H1 (cell line): ENCODE data around the gene CHN2. TPM values are rescaled to one million over a fixed set of nuclear protein-coding genes. Genes with fewer than 3 reads are reported as not detected.

Source experiments
- CTCF ChIA-PET: fragments of 300-600 bp; sonication (Branson Sonifier 250); formaldehyde crosslinking; loops from one replicate; lab custom pipeline; 2021; ENCODE audit not compliant: partially characterized antibody; lab: Charles Lee
- POLR2A ChIA-PET: fragments of 300-600 bp; sonication (Branson Sonifier 250); formaldehyde crosslinking; loops from one replicate; lab custom pipeline; 2021; ENCODE audit warnings: inconsistent platforms; ENCODE audit not compliant: partially characterized antibody; lab: Charles Lee
- DNase-seq, 2 experiments: peaks; one replicate each; pipeline versions ENCODE4 v3.0.0 to v3.0.0-alpha.2; 2010 to 2022; ENCODE audit warnings: low spot score in 2 of 2, low read depth in 1 of 2, mixed read lengths in 1 of 2
- FAIRE-seq: peaks from 2 replicates; lab custom pipeline; 2011; peaks lifted over from hg19 to GRCh38; lab: Jason Lieb, UNC
- H2AFZ ChIP-seq: 2 replicates; pipeline ENCODE4 v1.8.1; 2012; ENCODE audit warnings: low read length, inconsistent platforms
- H2AK5ac ChIP-seq: 2 replicates; pipeline ENCODE4 v1.6.1; 2013; ENCODE audit warnings: low read depth, low read length
- H2BK120ac ChIP-seq: replicated peaks from 2 replicates; pipeline ENCODE3; 2013; ENCODE audit warnings: low read depth, low read length, inconsistent platforms
- H2BK12ac ChIP-seq: 2 replicates; pipeline ENCODE4 v1.6.1; 2013; ENCODE audit warnings: low read depth, low read length
- H2BK15ac ChIP-seq: 2 replicates; pipeline ENCODE4 v1.6.1; 2013; ENCODE audit warnings: low read length
- H2BK20ac ChIP-seq: 2 replicates; pipeline ENCODE4 v1.6.1; 2013; ENCODE audit warnings: low read length
- H2BK5ac ChIP-seq: 2 replicates; pipeline ENCODE4 v1.6.1; 2013; ENCODE audit warnings: low read depth, low read length
- H3K14ac ChIP-seq: 2 replicates; pipeline ENCODE4 v1.6.1; 2013; ENCODE audit warnings: inconsistent platforms; ENCODE audit not compliant: insufficient read length
- H3K18ac ChIP-seq: 2 replicates; pipeline ENCODE4 v1.6.1; 2013; ENCODE audit warnings: low read length; ENCODE audit errors: extremely low read depth
- H3K23ac ChIP-seq: 2 replicates; pipeline ENCODE4 v1.6.1; 2013; ENCODE audit warnings: inconsistent platforms; ENCODE audit not compliant: insufficient read length
- H3K23me2 ChIP-seq: 2 replicates; pipeline ENCODE4 v1.6.1; 2013; ENCODE audit warnings: low read depth, low read length
- H3K27ac ChIP-seq: 2 replicates; pipeline ENCODE4 v1.6.1; 2011; ENCODE audit warnings: low read depth, low read length, inconsistent platforms
- H3K27me3 ChIP-seq, 4 experiments: replicated peaks in 1 of 4; 1 replicate in 1 of 4; 2 replicates in 3 of 4; pipeline versions ENCODE4 v1.6.1 to v1.8.1; 2011 to 2013; ENCODE audit warnings: low read length in 3 of 4, mild to moderate bottlenecking in 3 of 4, inconsistent platforms in 2 of 4, mixed read lengths in 2 of 4, moderate library complexity in 1 of 4; ENCODE audit not compliant: control insufficient read depth in 3 of 4, insufficient read depth in 3 of 4; ENCODE audit errors: extremely low read depth in 1 of 4
- H3K36me3 ChIP-seq, 4 experiments: 2 replicates each; pipeline versions ENCODE4 v1.6.1 to v1.8.1; 2011 to 2013; ENCODE audit warnings: mild to moderate bottlenecking in 4 of 4, low read length in 3 of 4, moderate library complexity in 2 of 4, control low read depth in 1 of 4, inconsistent platforms in 1 of 4; ENCODE audit not compliant: insufficient read depth in 4 of 4, control insufficient read depth in 2 of 4
- H3K4ac ChIP-seq: replicated peaks from 2 replicates; pipeline ENCODE3; 2013; ENCODE audit warnings: low read length, low read depth, mixed read lengths, inconsistent platforms; ENCODE audit not compliant: insufficient read length
- H3K4me1 ChIP-seq, 4 experiments: replicated peaks in 1 of 4; 1 replicate in 1 of 4; 2 replicates in 3 of 4; pipeline versions ENCODE4 v1.6.1 to v1.8.1; 2011 to 2013; ENCODE audit warnings: low read length in 3 of 4, inconsistent platforms in 2 of 4, mixed read lengths in 1 of 4; ENCODE audit not compliant: insufficient read depth in 4 of 4, control insufficient read depth in 3 of 4
- H3K4me2 ChIP-seq, 2 experiments: 2 replicates each; pipeline versions ENCODE4 v1.6.1 to v1.8.1; 2011 to 2013; ENCODE audit warnings: low read depth in 2 of 2, low read length in 2 of 2, control low read depth in 1 of 2, inconsistent platforms in 1 of 2, mild to moderate bottlenecking in 1 of 2; ENCODE audit not compliant: insufficient read depth in 1 of 2
- H3K4me3 ChIP-seq, 4 experiments: fragments of 200-600, 300-600 bp in 1 of 4; sonication (generic), shearing (Covaris generic), sonication (Bioruptor Twin) in 1 of 4; 2 replicates each; pipeline versions ENCODE4 v1.5.1 to v1.8.1; 2011 to 2016; ENCODE audit warnings: low read length in 4 of 4, low read depth in 3 of 4, control low read depth in 2 of 4, inconsistent platforms in 2 of 4, mild to moderate bottlenecking in 2 of 4, mixed read lengths in 1 of 4, moderate library complexity in 1 of 4; ENCODE audit not compliant: insufficient read depth in 2 of 4; ENCODE audit errors: extremely low read depth in 1 of 4
- H3K56ac ChIP-seq: replicated peaks from 2 replicates; pipeline ENCODE3; 2013; ENCODE audit warnings: low read depth, mild to moderate bottlenecking, mixed read lengths, low read length, inconsistent platforms; ENCODE audit not compliant: insufficient read length
- H3K79me1 ChIP-seq: 2 replicates; pipeline ENCODE4 v1.6.1; 2013; ENCODE audit warnings: low read depth, low read length, control low read depth
- H3K79me2 ChIP-seq, 2 experiments: 2 replicates each; pipeline versions ENCODE4 v1.6.1 to v1.8.1; 2012 to 2013; ENCODE audit warnings: low read length in 2 of 2, mild to moderate bottlenecking in 2 of 2, inconsistent platforms in 1 of 2; ENCODE audit not compliant: insufficient read depth in 2 of 2, control insufficient read depth in 1 of 2
- H3K9ac ChIP-seq, 4 experiments: replicated peaks in 1 of 4; 1 replicate in 1 of 4; 2 replicates in 3 of 4; pipeline versions ENCODE4 v1.6.1 to v1.8.1; 2011 to 2013; ENCODE audit warnings: low read depth in 3 of 4, low read length in 3 of 4, control low read depth in 2 of 4, mild to moderate bottlenecking in 2 of 4, moderate library complexity in 2 of 4, inconsistent platforms in 1 of 4; ENCODE audit errors: extremely low read depth in 1 of 4
- H3K9me3 ChIP-seq, 2 experiments: 2 replicates each; pipeline versions ENCODE4 v1.6.1 to v1.8.1; 2012 to 2013; ENCODE audit warnings: mild to moderate bottlenecking in 2 of 2, moderate library complexity in 2 of 2, control low read depth in 1 of 2, inconsistent platforms in 1 of 2, low read depth in 1 of 2, low read length in 1 of 2, mixed read lengths in 1 of 2; ENCODE audit not compliant: insufficient read depth in 2 of 2
- H4K20me1 ChIP-seq, 2 experiments: replicated peaks in 1 of 2; 2 replicates each; pipeline versions ENCODE3 to v1.8.1; 2011 to 2013; ENCODE audit warnings: inconsistent platforms in 2 of 2, low read length in 2 of 2, mild to moderate bottlenecking in 1 of 2; ENCODE audit not compliant: insufficient read depth in 2 of 2, control insufficient read depth in 1 of 2
- H4K5ac ChIP-seq: 2 replicates; pipeline ENCODE4 v1.6.1; 2013; ENCODE audit warnings: low read length, low read depth, mixed read lengths, inconsistent platforms; ENCODE audit not compliant: insufficient read length
- H4K8ac ChIP-seq: 2 replicates; pipeline ENCODE4 v1.8.0; 2013; ENCODE audit warnings: mild to moderate bottlenecking, moderate library complexity, low read length, inconsistent platforms; ENCODE audit not compliant: insufficient read depth; ENCODE audit errors: extremely low read depth
- H4K91ac ChIP-seq: replicated peaks from 2 replicates; pipeline ENCODE3; 2013; ENCODE audit warnings: low read length, mixed read lengths, inconsistent platforms; ENCODE audit not compliant: insufficient read length
- BRCA1 ChIP-seq: IDR thresholded peaks from 2 replicates; pipeline ENCODE4 v1.6.1; 2012; ENCODE audit warnings: low read depth, low read length, improper control_type of control experiment
- CBX8 ChIP-seq: fragments of 300-800, 300-1000 bp; sonication (generic); IDR thresholded peaks from 2 replicates; pipeline ENCODE4 v1.7.1; 2016; ENCODE audit warnings: low read depth, low read length, borderline replicate concordance
- CHD2 ChIP-seq: IDR thresholded peaks from 2 replicates; pipeline ENCODE4 v1.6.1; 2012; ENCODE audit warnings: low read length, improper control_type of control experiment
- CREB1 ChIP-seq: IDR thresholded peaks from 2 replicates; pipeline ENCODE4 v1.6.1; 2012; ENCODE audit warnings: inconsistent platforms
- CTBP2 ChIP-seq: IDR thresholded peaks from 2 replicates; pipeline ENCODE4 v1.7.0; 2011; ENCODE audit warnings: borderline replicate concordance, mild to moderate bottlenecking, moderate library complexity, mixed read lengths, low read length; ENCODE audit not compliant: insufficient read depth, insufficient read length
- EZH2 ChIP-seq: fragments of 200-600 bp; sonication (generic); IDR thresholded peaks from 2 replicates; pipeline ENCODE4 v1.7.1; 2012; ENCODE audit warnings: low read depth, mild to moderate bottlenecking, moderate library complexity, low read length, inconsistent platforms; ENCODE audit not compliant: severe bottlenecking
- NRF1 ChIP-seq: IDR thresholded peaks from 2 replicates; pipeline ENCODE4 v1.6.1; 2011; ENCODE audit warnings: mild to moderate bottlenecking, low read depth, low read length, improper control_type of control experiment
- SIX5 ChIP-seq: IDR thresholded peaks from 2 replicates; pipeline ENCODE4 v1.6.1; 2011; ENCODE audit warnings: mild to moderate bottlenecking, low read depth, low read length
- WGBS, 2 experiments: shearing (Covaris generic) in 1 of 2; methylation state at CpG; one replicate each; pipeline versions ENCODE4 v1.1.6 to v1.1.7; 2013 to 2015; ENCODE audit warnings: low lambda C conversion rate in 2 of 2, mixed read lengths in 2 of 2, inconsistent platforms in 1 of 2, low coverage in 1 of 2, missing lambda C conversion rate in 1 of 2; ENCODE audit not compliant: insufficient replicate concordance in 2 of 2, insufficient coverage in 1 of 2, insufficient read length in 1 of 2; ENCODE audit errors: extremely low coverage in 1 of 2, missing lambda C conversion rate in 1 of 2; 5-methylcytosine and 5-hydroxymethylcytosine counted together
- polyA plus RNA-seq, 7 experiments: library from polyadenylated mRNA; depleted of rRNA in 3 of 7; stranded (reverse) in 5 of 7; unstranded in 2 of 7; fragments of >200 nt in 5 of 7; fragments of 200-250 nt in 2 of 7; gene quantifications; 1 replicate in 5 of 7; 2 replicates in 1 of 7; 4 replicates in 1 of 7; pipeline versions ENCODE4 v1.2.1 to v1.2.3, GENCODE V29; 2011 to 2013; ENCODE audit warnings: missing spikeins in 2 of 7, mixed read lengths in 2 of 7
- total RNA-seq: library from RNA; stranded (reverse); fragmentation: NEBNext Ultra II Directional; extraction: Animal tissue kit (Norgen Biotek cat#: 25700); gene quantifications from 2 replicates; pipeline ENCODE4 v1.2.1, GENCODE V29; 2021
- TF ChIP-seq, protein P1 (sequence below): IDR thresholded peaks from 2 replicates; pipeline ENCODE4 v1.6.1; 2011; ENCODE audit warnings: low read depth, mild to moderate bottlenecking, low read length; ENCODE audit not compliant: insufficient read depth
- TF ChIP-seq, protein P2 (sequence below), 3 experiments: IDR thresholded peaks; 1 replicate in 2 of 3; 2 replicates in 1 of 3; pipeline versions ENCODE4 v1.5.1 to v1.6.1; 2011; ENCODE audit warnings: low read length in 3 of 3, mild to moderate bottlenecking in 3 of 3, inconsistent platforms in 2 of 3, low read depth in 1 of 3, moderate library complexity in 1 of 3; ENCODE audit not compliant: insufficient read depth in 1 of 3; ENCODE audit errors: control extremely low read depth in 1 of 3

The CHN2 gene
- total and polyA plus RNA-seq, 2 of the 8 experiments (the other 6 are each of a cell fraction or from before 2014, with no cell fraction given), result 2.9 to 4.8 TPM

DNA sequence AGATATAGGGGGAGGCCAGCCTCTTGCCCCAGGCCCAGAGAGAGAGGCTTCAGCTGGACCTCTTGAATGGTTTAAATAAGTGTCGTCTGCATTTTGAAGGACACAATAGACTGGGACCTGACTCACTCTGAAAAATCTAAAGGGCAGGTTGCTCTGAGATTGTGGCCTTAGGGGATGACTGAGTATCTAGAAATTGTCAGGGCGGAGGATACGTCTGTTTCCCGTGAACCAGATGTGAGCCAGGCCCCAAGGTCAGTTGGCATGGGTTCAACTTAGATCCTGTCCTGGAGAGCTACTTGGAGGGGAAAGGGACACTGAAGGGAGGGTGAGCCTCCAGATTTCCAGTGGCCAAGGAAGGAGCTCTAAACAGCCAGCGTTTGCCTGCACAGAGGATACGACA, 110.2 kb downstream of the CHN2 start:
- Histone ChIP-seq H3K27me3 (no peaks in the 10 kb centered on the region), H3K4me3 (no peak overlapping the region), H3K79me2 (no peaks in the 10 kb centered on the region), H4K5ac (no peak overlapping the region), H3K18ac (no peak overlapping the region), H3K79me1 (no peaks in the 10 kb centered on the region), H2BK15ac (no peak overlapping the region), H3K23ac (no peak overlapping the region), H3K14ac (no peak overlapping the region), H4K8ac (no peak overlapping the region), H3K4me2 (no peak overlapping the region), H2AK5ac (no peak overlapping the region), H2BK12ac (no peak overlapping the region), H3K4me1 (peaks cover 0 to 10% (median 6%) of the 10 kb centered on the region in 4 experiments; a peak in 5 of 7 replicates), H3K23me2 (no peaks in the 10 kb centered on the region; the same call in none of the 2 replicates), H3K56ac (no peak overlapping the region), H3K27ac (no peak overlapping the region), H3K36me3 (no peaks in the 10 kb centered on the region), H2AFZ (no peak overlapping the region), H2BK20ac (no peak overlapping the region), H3K9ac (no peak overlapping the region), H4K91ac (no peak overlapping the region), H4K20me1 (no peaks in the 10 kb centered on the region), H2BK5ac (no peak overlapping the region), H3K4ac (no peak overlapping the region), H2BK120ac (no peak overlapping the region), H3K9me3 (no peaks in the 10 kb centered on the region)
- ChIA-PET CTCF (interaction anchor here (0.9 to 3.9 kb wide), 10 partner anchors 7 to 383 kb away, joined by 3 to 24 read pairs (median 4); no protein-coding TSS in a partner anchor), POLR2A (interaction anchor here (0.8 kb wide), 1 partner anchor 1599 kb away, joined by 3 read pairs; no protein-coding TSS in a partner anchor)
- 86% methylated on average over 6 of the region's 6 CpGs; no CpG with 5 or more reads in 1 of the 2 experiments for WGBS, 2 experiments
- FAIRE-seq, result no peak
- DNase-seq, result no peak
- no peak for TF ChIP-seq BRCA1
- TF ChIP-seq, protein P1, sequence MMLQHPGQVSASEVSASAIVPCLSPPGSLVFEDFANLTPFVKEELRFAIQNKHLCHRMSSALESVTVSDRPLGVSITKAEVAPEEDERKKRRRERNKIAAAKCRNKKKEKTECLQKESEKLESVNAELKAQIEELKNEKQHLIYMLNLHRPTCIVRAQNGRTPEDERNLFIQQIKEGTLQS, result no peak
- TF ChIP-seq CBX8, result no peak
- TF ChIP-seq CHD2, result no peak
- TF ChIP-seq SIX5, result no peak
- no peak for TF ChIP-seq EZH2
- no peak for TF ChIP-seq NRF1
- no peak for TF ChIP-seq CREB1
- TF ChIP-seq, protein P2, sequence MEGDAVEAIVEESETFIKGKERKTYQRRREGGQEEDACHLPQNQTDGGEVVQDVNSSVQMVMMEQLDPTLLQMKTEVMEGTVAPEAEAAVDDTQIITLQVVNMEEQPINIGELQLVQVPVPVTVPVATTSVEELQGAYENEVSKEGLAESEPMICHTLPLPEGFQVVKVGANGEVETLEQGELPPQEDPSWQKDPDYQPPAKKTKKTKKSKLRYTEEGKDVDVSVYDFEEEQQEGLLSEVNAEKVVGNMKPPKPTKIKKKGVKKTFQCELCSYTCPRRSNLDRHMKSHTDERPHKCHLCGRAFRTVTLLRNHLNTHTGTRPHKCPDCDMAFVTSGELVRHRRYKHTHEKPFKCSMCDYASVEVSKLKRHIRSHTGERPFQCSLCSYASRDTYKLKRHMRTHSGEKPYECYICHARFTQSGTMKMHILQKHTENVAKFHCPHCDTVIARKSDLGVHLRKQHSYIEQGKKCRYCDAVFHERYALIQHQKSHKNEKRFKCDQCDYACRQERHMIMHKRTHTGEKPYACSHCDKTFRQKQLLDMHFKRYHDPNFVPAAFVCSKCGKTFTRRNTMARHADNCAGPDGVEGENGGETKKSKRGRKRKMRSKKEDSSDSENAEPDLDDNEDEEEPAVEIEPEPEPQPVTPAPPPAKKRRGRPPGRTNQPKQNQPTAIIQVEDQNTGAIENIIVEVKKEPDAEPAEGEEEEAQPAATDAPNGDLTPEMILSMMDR (IDR thresholded peaks at IDR 0.05; ENCODE audit: control extremely low read depth in 1 of 3, insufficient read depth in 1 of 3, low read depth in 1 of 3, low read length in 3 of 3), result no peak
- no peak for TF ChIP-seq CTBP2
